K562 (cell line): Measurements from ENCODE around the gene PAX8.

Source experiments
- BHLHE40 ChIP-seq: IDR thresholded peaks from 2 replicates; pipeline ENCODE4 v1.6.1; 2011; ENCODE audit warnings: low read length, improper control_type of control experiment
- ELF2 ChIP-seq: fragments of 250-450 bp; sonication (Bioruptor Pico); IDR thresholded peaks from 2 replicates; pipeline ENCODE4 v1.5.0; 2021; ENCODE audit warnings: mild to moderate bottlenecking
- GTF2F1 ChIP-seq: IDR thresholded peaks from 2 replicates; pipeline ENCODE4 v1.6.1; 2011; ENCODE audit warnings: low read depth, low read length, improper control_type of control experiment
- HNRNPH1 ChIP-seq: fragments of 200-400 bp; formaldehyde crosslinking; optimal IDR thresholded peaks from 2 replicates; pipeline ENCODE3; 2017; ENCODE audit warnings: low read depth, mild to moderate bottlenecking, low read length, moderate library complexity
- KAT8 ChIP-seq: fragments of 450-650 bp; IDR thresholded peaks from 2 replicates; pipeline ENCODE4 v1.6.1; 2016; ENCODE audit warnings: low read depth, mild to moderate bottlenecking
- KDM1A ChIP-seq, 2 experiments: fragments of 450-650 bp; IDR thresholded peaks; 2 replicates each; pipeline ENCODE4 v1.6.1; 2016; ENCODE audit warnings: mild to moderate bottlenecking in 2 of 2
- MTA2 ChIP-seq: fragments of 450-650 bp; IDR thresholded peaks from 2 replicates; pipeline ENCODE4 v1.6.1; 2016; ENCODE audit warnings: low read depth
- POLR2AphosphoS5 ChIP-seq: IDR thresholded peaks from 2 replicates; pipeline ENCODE4 v1.6.1; 2011; ENCODE audit warnings: mild to moderate bottlenecking, low read depth, low read length, moderate library complexity; ENCODE audit not compliant: control insufficient read depth, insufficient read depth
- TCF7 ChIP-seq: sonication (generic); IDR thresholded peaks from 2 replicates; pipeline ENCODE4 v1.6.1; 2016; ENCODE audit warnings: antibody characterized with exemption, borderline replicate concordance
- U2AF2 ChIP-seq: fragments of 200-400 bp; formaldehyde crosslinking; optimal IDR thresholded peaks from 2 replicates; pipeline ENCODE3; 2017; ENCODE audit warnings: low read depth, mild to moderate bottlenecking, low read length
- ZNF175 ChIP-seq: fragments of 200-800 bp; sonication (Bioruptor generic); IDR thresholded peaks from 2 replicates; pipeline ENCODE4 v1.6.1; 2016; ENCODE audit warnings: low read depth, mild to moderate bottlenecking, missing genetic modification characterization, missing compliant biosample characterization
- ZNF695 ChIP-seq: fragments of 450-650 bp; formaldehyde crosslinking; IDR thresholded peaks from 2 replicates; pipeline ENCODE4 v1.4.0; 2020; ENCODE audit warnings: mild to moderate bottlenecking, moderate library complexity
- TF ChIP-seq, protein P1 (sequence below): fragments of 250-450 bp; sonication (Bioruptor Pico); IDR thresholded peaks from 2 replicates; pipeline ENCODE4 v1.8.0; 2022; ENCODE audit warnings: moderate library complexity, mild to moderate bottlenecking, inconsistent platforms
- TF ChIP-seq, protein P2 (sequence below): sonication (generic); formaldehyde crosslinking; IDR thresholded peaks from 2 replicates; pipeline ENCODE4 v1.8.1; 2023; ENCODE audit warnings: mild to moderate bottlenecking, missing genetic modification reagents

DNA sequence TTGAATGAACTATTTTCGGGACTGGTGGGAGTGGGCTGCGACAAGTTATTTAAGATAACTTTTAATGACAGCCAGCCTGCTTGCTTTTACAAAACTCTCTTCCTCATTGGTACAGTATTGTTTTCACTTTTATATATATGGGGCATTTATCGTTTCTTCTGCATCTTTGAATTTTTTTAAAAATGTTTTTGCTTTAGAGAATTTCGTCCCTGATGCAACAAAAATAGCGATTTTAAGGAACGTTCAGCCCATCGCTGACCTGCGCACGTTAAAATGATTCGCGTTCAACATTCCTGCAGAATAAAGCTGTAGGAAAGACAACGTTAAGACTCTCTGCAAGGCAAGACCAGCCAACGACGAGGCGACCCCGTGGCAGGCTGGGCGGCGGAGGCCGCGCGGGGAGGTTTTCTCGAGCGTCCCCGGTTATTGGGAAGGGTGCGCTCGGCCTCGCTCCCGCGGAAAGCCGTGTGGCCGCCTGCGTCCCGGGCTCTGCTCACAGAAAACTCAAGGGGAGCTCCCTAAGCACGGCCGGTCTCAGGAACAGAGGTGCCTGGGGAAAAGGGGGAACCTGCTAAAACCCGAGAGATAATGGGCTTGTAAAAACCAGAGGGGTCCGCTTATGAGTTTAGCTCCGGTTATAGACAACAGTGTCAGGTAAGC is 3.0 kb downstream of the PAX8 start:
- TF ChIP-seq, protein P1, sequence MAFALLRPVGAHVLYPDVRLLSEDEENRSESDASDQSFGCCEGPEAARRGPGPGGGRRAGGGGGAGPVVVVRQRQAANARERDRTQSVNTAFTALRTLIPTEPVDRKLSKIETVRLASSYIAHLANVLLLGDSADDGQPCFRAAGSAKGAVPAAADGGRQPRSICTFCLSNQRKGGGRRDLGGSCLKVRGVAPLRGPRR (CRISPR knock-in tag) = no peak
- no peak for TF ChIP-seq GTF2F1
- TF ChIP-seq, protein P2, sequence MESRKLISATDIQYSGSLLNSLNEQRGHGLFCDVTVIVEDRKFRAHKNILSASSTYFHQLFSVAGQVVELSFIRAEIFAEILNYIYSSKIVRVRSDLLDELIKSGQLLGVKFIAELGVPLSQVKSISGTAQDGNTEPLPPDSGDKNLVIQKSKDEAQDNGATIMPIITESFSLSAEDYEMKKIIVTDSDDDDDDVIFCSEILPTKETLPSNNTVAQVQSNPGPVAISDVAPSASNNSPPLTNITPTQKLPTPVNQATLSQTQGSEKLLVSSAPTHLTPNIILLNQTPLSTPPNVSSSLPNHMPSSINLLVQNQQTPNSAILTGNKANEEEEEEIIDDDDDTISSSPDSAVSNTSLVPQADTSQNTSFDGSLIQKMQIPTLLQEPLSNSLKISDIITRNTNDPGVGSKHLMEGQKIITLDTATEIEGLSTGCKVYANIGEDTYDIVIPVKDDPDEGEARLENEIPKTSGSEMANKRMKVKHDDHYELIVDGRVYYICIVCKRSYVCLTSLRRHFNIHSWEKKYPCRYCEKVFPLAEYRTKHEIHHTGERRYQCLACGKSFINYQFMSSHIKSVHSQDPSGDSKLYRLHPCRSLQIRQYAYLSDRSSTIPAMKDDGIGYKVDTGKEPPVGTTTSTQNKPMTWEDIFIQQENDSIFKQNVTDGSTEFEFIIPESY (CRISPR knock-in tag) = no peak
- no peak for TF ChIP-seq KAT8
- TF ChIP-seq MTA2 = no peak
- TF ChIP-seq ZNF695 (CRISPR knock-in tag) = no peak
- TF ChIP-seq POLR2AphosphoS5 = no peak
- TF ChIP-seq BHLHE40 = no peak
- no peak for TF ChIP-seq HNRNPH1
- TF ChIP-seq KDM1A (IDR thresholded peaks at IDR 0.05) = no peak
- no peak for TF ChIP-seq TCF7
- TF ChIP-seq U2AF2 = no peak
- no peak for TF ChIP-seq ELF2 (CRISPR knock-in tag)
- TF ChIP-seq ZNF175 (CRISPR knock-in tag) = no peak
